ENCODE measurements around the gene NIPBL.
"Not testable (repeated sequence)": the region's sequence is repeated elsewhere in the genome, so short reads cannot be mapped to it uniquely, and the experiment has no call there.

NIPBL gene

GRCh38 chr5:36876299-36876964 lies at the start of gene NIPBL:
Gene NIPBL (plus strand): TSS chr5:36876769. CDS start chr5:36953697, 76,928 bp downstream.
- H3K27ac ChIP-seq = peak within 1 kb of the TSS; percentile 94
- peak; percentile 85 for DNase-seq (ENCODE audit: low read depth, low spot score)

GRCh38 chr5:36832274-36832673 lies 44.3 kb upstream of the NIPBL start:
- DNase-seq (ENCODE audit: low read depth, low spot score) = no peak

GRCh38 chr5:36836831-36837230 lies 39.7 kb upstream of the NIPBL start:
- DNase-seq (ENCODE audit: low read depth, low spot score) = no peak
- no peak overlapping the region for H3K27ac ChIP-seq

More at GRCh38 chr5:36832274-36832673, 44.3 kb upstream of the NIPBL start:
- H3K27ac ChIP-seq = no peak overlapping the region

- no peak for DNase-seq (ENCODE audit: low read depth, low spot score)
Observed at GRCh38 chr5:36839489-36840476, 36.8 kb upstream of the NIPBL start.

GRCh38 chr5:36841677-36842076 lies 34.9 kb upstream of the NIPBL start:
- H3K27ac ChIP-seq = no peak overlapping the region
- DNase-seq (ENCODE audit: low read depth, low spot score) = no peak

More at GRCh38 chr5:36839489-36840476, 36.8 kb upstream of the NIPBL start:
- no peak overlapping the region for H3K27ac ChIP-seq

GRCh38 chr5:36842087-36842486 lies 34.5 kb upstream of the NIPBL start:
- H3K27ac ChIP-seq = no peak overlapping the region
- no peak for DNase-seq (ENCODE audit: low read depth, low spot score)

- H3K27ac ChIP-seq = no peak overlapping the region
- no peak for DNase-seq (ENCODE audit: low read depth, low spot score)
Observed at GRCh38 chr5:36844305-36844704, 32.3 kb upstream of the NIPBL start.

GRCh38 chr5:36848545-36848944 lies 28.0 kb upstream of the NIPBL start:
- not testable (repeated sequence) for DNase-seq (ENCODE audit: low read depth, low spot score); H3K27ac ChIP-seq

- not testable (repeated sequence) for DNase-seq (ENCODE audit: low read depth, low spot score); H3K27ac ChIP-seq
Observed at GRCh38 chr5:36852903-36853302, 23.7 kb upstream of the NIPBL start.

GRCh38 chr5:36854402-36855140 lies 22.0 kb upstream of the NIPBL start:
- DNase-seq (ENCODE audit: low read depth, low spot score) = no peak
- H3K27ac ChIP-seq = no peak overlapping the region

- no peak for DNase-seq (ENCODE audit: low read depth, low spot score)
- H3K27ac ChIP-seq = no peak overlapping the region
Observed at GRCh38 chr5:36855141-36855495, 21.5 kb upstream of the NIPBL start.

GRCh38 chr5:36861871-36862270 lies 14.7 kb upstream of the NIPBL start:
- no peak for DNase-seq (ENCODE audit: low read depth, low spot score)
- H3K27ac ChIP-seq = no peak overlapping the region

- no peak overlapping the region for H3K27ac ChIP-seq
- no peak for DNase-seq (ENCODE audit: low read depth, low spot score)
Observed at GRCh38 chr5:36870399-36871040, 6.0 kb upstream of the NIPBL start.

- DNase-seq (ENCODE audit: low read depth, low spot score) = no peak
- peak overlapping the region; percentile 94 for H3K27ac ChIP-seq
Observed at GRCh38 chr5:36874465-36874864, 2.1 kb upstream of the NIPBL start.

GRCh38 chr5:36875051-36875789 lies 1.3 kb upstream of the NIPBL start:
- H3K27ac ChIP-seq = peak overlapping the region; percentile 94
- DNase-seq (ENCODE audit: low read depth, low spot score) = no peak

- H3K27ac ChIP-seq = peak overlapping the region; percentile 94
- DNase-seq (ENCODE audit: low read depth, low spot score) = peak; percentile 18
Observed at GRCh38 chr5:36875790-36876298, 725 bp upstream of the NIPBL start.

- peak overlapping the region; percentile 94 for H3K27ac ChIP-seq
- DNase-seq (ENCODE audit: low read depth, low spot score) = no peak
Observed at GRCh38 chr5:36876965-36877666, 547 bp downstream of the NIPBL start.

- DNase-seq (ENCODE audit: low read depth, low spot score) = peak; percentile 34
Observed at GRCh38 chr5:36877667-36878391, 1.3 kb downstream of the NIPBL start.

More at GRCh38 chr5:36877667-36878391, 1.3 kb downstream of the NIPBL start:
- H3K27ac ChIP-seq = peak overlapping the region; percentile 94

Measured in epithelial cell of prostate (primary cell).